ENCODE results near the gene TMEM178B.

The TMEM178B gene

GRCh38 chr7:141119187-141119586 is 45.3 kb downstream of the TMEM178B start:
- in situ Hi-C loops (cut with MboI; ENCODE audit: low sequenced_read_pairs, unreplicated experiment), result no loop called here
- TF ChIP-seq CTCF (IDR thresholded peaks at IDR 0.05; ENCODE audit: borderline replicate concordance, control extremely low read depth, extremely low read depth, insufficient read depth, missing control alignments), result no peak
- no peak for DNase-seq (ENCODE audit: low spot score)

GRCh38 chr7:141122736-141123135 is 48.9 kb downstream of the TMEM178B start:
- in situ Hi-C loops (cut with MboI; ENCODE audit: low sequenced_read_pairs, unreplicated experiment), result no loop called here
- no peak for DNase-seq (ENCODE audit: low spot score)
- no peak for TF ChIP-seq CTCF (IDR thresholded peaks at IDR 0.05; ENCODE audit: borderline replicate concordance, control extremely low read depth, extremely low read depth, insufficient read depth, missing control alignments)

- in situ Hi-C loops (cut with MboI; ENCODE audit: low sequenced_read_pairs, unreplicated experiment), result no loop called here
- no peak for DNase-seq (ENCODE audit: low spot score)
- TF ChIP-seq CTCF (IDR thresholded peaks at IDR 0.05; ENCODE audit: borderline replicate concordance, control extremely low read depth, extremely low read depth, insufficient read depth, missing control alignments), result no peak
Observed at GRCh38 chr7:141123522-141123921, 49.7 kb downstream of the TMEM178B start.

DNA sequence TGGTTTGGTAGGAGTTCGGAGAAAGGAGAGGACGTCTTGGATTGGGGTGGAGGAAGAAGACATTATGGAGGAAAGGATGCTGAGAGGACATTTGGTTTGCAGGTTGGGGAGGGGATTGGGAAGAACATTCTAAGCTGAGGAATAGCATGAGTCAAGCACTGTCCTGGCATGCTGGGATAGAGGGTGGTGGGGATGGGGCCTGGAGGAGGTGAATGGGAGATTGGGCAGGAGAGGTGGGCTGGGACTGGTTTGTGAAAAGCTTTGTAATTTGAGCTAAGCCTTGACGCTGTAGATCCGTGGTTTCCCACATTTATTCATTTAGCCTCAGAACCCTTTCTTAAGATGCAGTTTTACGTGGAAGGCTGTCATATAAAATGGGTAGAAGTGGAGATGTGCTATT is 52.2 kb downstream of the TMEM178B start:
- no peak for DNase-seq (ENCODE audit: low spot score)
- in situ Hi-C loops (cut with MboI; ENCODE audit: low sequenced_read_pairs, unreplicated experiment), result no loop called here
- TF ChIP-seq CTCF (IDR thresholded peaks at IDR 0.05; ENCODE audit: borderline replicate concordance, control extremely low read depth, extremely low read depth, insufficient read depth, missing control alignments), result no peak

DNA sequence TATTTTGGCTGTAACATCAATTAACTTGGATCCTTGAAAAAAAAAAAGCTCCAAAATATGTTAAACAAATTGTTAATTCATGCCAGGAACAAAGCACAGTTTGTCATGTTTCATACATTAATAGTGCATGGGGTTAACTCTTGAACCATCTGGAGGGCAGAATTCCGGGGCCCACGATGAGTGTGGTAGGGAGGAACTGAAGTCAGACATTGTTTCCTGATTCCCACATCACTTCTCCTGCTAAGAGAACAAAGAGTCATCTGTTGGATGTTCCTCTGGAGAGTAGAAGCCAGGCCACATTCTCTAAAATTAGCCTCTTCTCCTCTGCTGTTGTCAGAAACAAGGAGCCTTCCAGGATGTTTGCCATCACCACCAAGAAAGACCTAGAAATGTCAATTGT is 54.6 kb downstream of the TMEM178B start:
- in situ Hi-C loops (cut with MboI; ENCODE audit: low sequenced_read_pairs, unreplicated experiment), result no loop called here
- TF ChIP-seq CTCF (IDR thresholded peaks at IDR 0.05; ENCODE audit: borderline replicate concordance, control extremely low read depth, extremely low read depth, insufficient read depth, missing control alignments), result no peak
- DNase-seq (ENCODE audit: low spot score), result no peak

- no peak for TF ChIP-seq CTCF (IDR thresholded peaks at IDR 0.05; ENCODE audit: borderline replicate concordance, control extremely low read depth, extremely low read depth, insufficient read depth, missing control alignments)
- DNase-seq (ENCODE audit: low spot score), result no peak
- in situ Hi-C loops (cut with MboI; ENCODE audit: low sequenced_read_pairs, unreplicated experiment), result no loop called here
Observed at GRCh38 chr7:141128931-141129330, 55.1 kb downstream of the TMEM178B start.

- no peak for TF ChIP-seq CTCF (IDR thresholded peaks at IDR 0.05; ENCODE audit: borderline replicate concordance, control extremely low read depth, extremely low read depth, insufficient read depth, missing control alignments)
- no peak for DNase-seq (ENCODE audit: low spot score)
- in situ Hi-C loops (cut with MboI; ENCODE audit: low sequenced_read_pairs, unreplicated experiment), result no loop called here
Observed at GRCh38 chr7:141132671-141133070, 58.8 kb downstream of the TMEM178B start.

Data from GM13976 (cell line).